Heart left ventricle (tissue), 13 donors: ENCODE measurements around the gene DNAJC8.

Experiments
- CTCF ChIP-seq, 12 donors: fragments of 200-600 bp; sonication (generic) in 4 of 12; IDR thresholded peaks; one replicate each; pipeline versions ENCODE4 v1.5.0 to v1.8.0; 2018 to 2022; ENCODE audit warnings: antibody characterized with exemption in 12 of 12, mild to moderate bottlenecking in 5 of 12
- POLR2A ChIP-seq, 2 donors: fragments of 450-650 bp; IDR thresholded peaks; one replicate each; pipeline ENCODE4 v1.6.1; 2017; ENCODE audit warnings: antibody characterized with exemption in 2 of 2, mild to moderate bottlenecking in 2 of 2, moderate library complexity in 2 of 2
- donor health status: ischemic (EF 13 %, LVEDD 7.1; RV severe dilation, severe dysfunction).
- donor health status: DM: no; HTN: yes; CAD: no.
- donor health status: DM: no; HTN: no; CAD: no.
- donor health status: ischemic (EF 25% LVEDD 6.9; RV normal size, moderate dysfunction).
- donor health status: ischemic (EF 25% LVEDD 5.7; RV mildly dilated, moderate dysfunction).
- donor health status: ischemic (EF 35%, LVEDD 5.7; RV mildly dilated, moderate dysfunction).
- donor health status: nonischemic (EF 11% LVEDD 7.7; RV severe dilation, severe dysfunction).
- donor health status: DM: yes; HTN: yes; CAD: no.
- donor health status: PGD.
- donor health status: ischemic (EF 29% LVEDD 5.4; RV normal size, mild dysfunction).
- donor health status: nonischemic (EF 23%, LVEDD 6.1; RV moderate dilation, normal function).

DNA sequence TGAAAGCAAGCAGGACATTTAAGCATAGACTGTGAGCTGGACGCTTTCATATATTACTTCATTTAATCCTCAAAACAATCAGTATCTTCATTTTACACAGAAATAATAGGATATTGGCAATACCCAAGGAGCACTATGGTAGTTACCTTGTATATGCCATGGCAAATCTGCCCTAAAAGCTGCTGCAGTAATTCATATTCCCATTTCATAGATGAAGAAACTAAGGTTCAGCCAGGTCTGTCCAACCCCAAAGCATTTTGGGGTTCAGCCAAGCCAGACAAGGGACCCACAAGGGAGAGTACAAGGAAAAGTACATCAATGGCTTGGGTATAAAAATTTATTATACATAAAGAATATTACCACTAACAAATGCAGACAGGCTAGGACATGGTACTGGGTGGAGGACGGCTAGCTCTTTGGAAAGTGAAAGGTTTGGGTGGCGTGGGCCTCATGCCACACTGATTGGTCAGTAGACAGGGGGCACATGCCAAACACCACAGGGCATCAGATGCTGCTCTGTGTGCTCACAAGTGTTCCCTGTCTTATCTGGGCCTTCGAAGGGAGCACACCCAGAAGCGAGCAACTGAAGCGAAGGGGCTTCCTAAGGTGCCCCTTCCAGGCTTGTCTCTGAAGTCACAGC, 32.5 kb downstream of the DNAJC8 start:
- no peak for TF ChIP-seq POLR2A (IDR thresholded peaks at IDR 0.05)
- TF ChIP-seq CTCF (IDR thresholded peaks at IDR 0.05) = no peak
